H9 (cell line): ENCODE data around the gene MAGI1. TPM values are rescaled to one million over a fixed set of nuclear protein-coding genes. Genes with fewer than 3 reads are reported as not detected.

Source experiments
- DNase-seq: peaks from one replicate; pipeline ENCODE4 v3.0.0-alpha.2; 2017
- H2AFZ ChIP-seq: one replicate; pipeline ENCODE4 v1.6.1; 2013; ENCODE audit warnings: mild to moderate bottlenecking, low read length, control low read depth, moderate library complexity
- H2AK5ac ChIP-seq: 2 replicates; pipeline ENCODE4 v1.6.1; 2013; ENCODE audit warnings: low read length, control low read depth, mixed read lengths; ENCODE audit not compliant: insufficient read length
- H2BK120ac ChIP-seq: one replicate; pipeline ENCODE4 v1.6.1; 2013; ENCODE audit warnings: low read depth, mild to moderate bottlenecking, low read length, control low read depth, inconsistent platforms; ENCODE audit not compliant: poor library complexity, severe bottlenecking
- H2BK12ac ChIP-seq: 2 replicates; pipeline ENCODE4 v1.6.1; 2013; ENCODE audit warnings: low read length, control low read depth, mixed read lengths, low read depth; ENCODE audit not compliant: insufficient read length
- H2BK15ac ChIP-seq: 2 replicates; pipeline ENCODE4 v1.6.1; 2013; ENCODE audit warnings: low read depth, low read length, control low read depth
- H2BK20ac ChIP-seq: one replicate; pipeline ENCODE4 v1.6.1; 2013; ENCODE audit warnings: low read depth, mild to moderate bottlenecking, low read length, control low read depth, inconsistent platforms; ENCODE audit not compliant: poor library complexity, severe bottlenecking
- H2BK5ac ChIP-seq: 2 replicates; pipeline ENCODE4 v1.6.1; 2013; ENCODE audit warnings: low read length, control low read depth, mixed read lengths; ENCODE audit not compliant: insufficient read length
- H3K14ac ChIP-seq: 2 replicates; pipeline ENCODE4 v1.6.1; 2013; ENCODE audit warnings: low read length, control low read depth; ENCODE audit not compliant: insufficient read depth
- H3K18ac ChIP-seq: 2 replicates; pipeline ENCODE4 v1.6.1; 2013; ENCODE audit warnings: low read depth, mild to moderate bottlenecking, mixed read lengths, low read length, control low read depth; ENCODE audit not compliant: insufficient read length
- H3K23ac ChIP-seq: 2 replicates; pipeline ENCODE4 v1.6.1; 2013; ENCODE audit warnings: low read length, control low read depth, mixed read lengths, low read depth; ENCODE audit not compliant: insufficient read length
- H3K23me2 ChIP-seq: 2 replicates; pipeline ENCODE4 v1.6.1; 2013; ENCODE audit warnings: low read depth, mild to moderate bottlenecking, mixed read lengths, low read length, control low read depth; ENCODE audit not compliant: insufficient read length, poor library complexity, severe bottlenecking
- H3K27ac ChIP-seq: 2 replicates; pipeline ENCODE4 v1.5.1; 2013; ENCODE audit warnings: low read length, control low read depth, mixed read lengths, low read depth; ENCODE audit not compliant: insufficient read length
- H3K27me3 ChIP-seq: 2 replicates; pipeline ENCODE4 v1.6.1; 2013; ENCODE audit warnings: low read length, control low read depth, inconsistent platforms; ENCODE audit not compliant: insufficient read depth
- H3K4ac ChIP-seq: 2 replicates; pipeline ENCODE4 v1.6.1; 2013; ENCODE audit warnings: low read depth, mild to moderate bottlenecking, control low read depth, inconsistent platforms, low read length, moderate library complexity
- H3K4me1 ChIP-seq: 2 replicates; pipeline ENCODE4 v1.6.1; 2013; ENCODE audit warnings: low read length, control low read depth, inconsistent platforms; ENCODE audit not compliant: insufficient read depth
- H3K4me2 ChIP-seq: 2 replicates; pipeline ENCODE4 v1.6.1; 2013; ENCODE audit warnings: low read length, control low read depth, mixed read lengths; ENCODE audit not compliant: insufficient read length, insufficient read depth
- H3K56ac ChIP-seq: 2 replicates; pipeline ENCODE4 v1.6.1; 2013; ENCODE audit warnings: low read depth, mild to moderate bottlenecking, mixed read lengths, low read length, control low read depth; ENCODE audit not compliant: insufficient read length
- H3K79me1 ChIP-seq: 2 replicates; pipeline ENCODE4 v1.6.1; 2013; ENCODE audit warnings: low read depth, mild to moderate bottlenecking, moderate library complexity, low read length, control low read depth, inconsistent platforms; ENCODE audit not compliant: insufficient read depth, poor library complexity, severe bottlenecking
- H3K79me2 ChIP-seq: 2 replicates; pipeline ENCODE4 v1.6.1; 2013; ENCODE audit warnings: low read length, control low read depth, inconsistent platforms; ENCODE audit not compliant: insufficient read depth
- H3K9ac ChIP-seq: 2 replicates; pipeline ENCODE4 v1.6.1; 2013; ENCODE audit warnings: low read length, control low read depth, mixed read lengths; ENCODE audit not compliant: insufficient read length; ENCODE audit errors: extremely low read depth
- H3K9me3 ChIP-seq: one replicate; pipeline ENCODE4 v1.6.1; 2013; ENCODE audit warnings: low read depth, low read length, inconsistent platforms; ENCODE audit not compliant: control insufficient read depth
- H3T11ph ChIP-seq: one replicate; pipeline ENCODE4 v1.6.1; 2013; ENCODE audit warnings: mild to moderate bottlenecking, low read length, control low read depth, inconsistent platforms
- H4K20me1 ChIP-seq: one replicate; pipeline ENCODE4 v1.6.1; 2013; ENCODE audit not compliant: control insufficient read depth, insufficient read length, insufficient read depth
- H4K5ac ChIP-seq: 2 replicates; pipeline ENCODE4 v1.6.1; 2013; ENCODE audit warnings: low read depth, mild to moderate bottlenecking, mixed read lengths, low read length, control low read depth; ENCODE audit not compliant: insufficient read length
- H4K8ac ChIP-seq: replicated peaks from 2 replicates; pipeline ENCODE4 v1.6.1; 2013; ENCODE audit warnings: low read length, control low read depth, mixed read lengths, low read depth; ENCODE audit not compliant: insufficient read length
- H4K91ac ChIP-seq: 2 replicates; pipeline ENCODE4 v1.6.1; 2013; ENCODE audit warnings: low read depth, mild to moderate bottlenecking, moderate library complexity, mixed read lengths, low read length, control low read depth; ENCODE audit not compliant: insufficient read length
- H3K27ac Mint-ChIP-seq, 3 experiments: 2 replicates in 2 of 3; 3 replicates in 1 of 3; pipeline ENCODE4 v1.8.0; 2020 to 2021; ENCODE audit warnings: mixed read lengths in 3 of 3, mild to moderate bottlenecking in 1 of 3, moderate library complexity in 1 of 3
- H3K27me3 Mint-ChIP-seq: 2 replicates; pipeline ENCODE4 v1.8.0; 2021; ENCODE audit warnings: low read depth, mild to moderate bottlenecking, moderate library complexity, mixed read lengths
- H3K36me3 Mint-ChIP-seq, 3 experiments: 2 replicates in 2 of 3; 3 replicates in 1 of 3; pipeline ENCODE4 v1.8.0; 2020 to 2021; ENCODE audit warnings: low read depth in 3 of 3, mixed read lengths in 3 of 3; ENCODE audit not compliant: insufficient read depth in 1 of 3
- H3K4me1 Mint-ChIP-seq, 2 experiments: 2 replicates each; pipeline ENCODE4 v1.8.0; 2020; ENCODE audit warnings: mixed read lengths in 2 of 2
- H3K4me3 Mint-ChIP-seq, 2 experiments: 2 replicates in 1 of 2; 3 replicates in 1 of 2; pipeline ENCODE4 v1.8.0; 2020 to 2021; ENCODE audit warnings: mild to moderate bottlenecking in 2 of 2, mixed read lengths in 2 of 2, moderate library complexity in 1 of 2
- H3K9me3 Mint-ChIP-seq, 2 experiments: 2 replicates in 1 of 2; 3 replicates in 1 of 2; pipeline ENCODE4 v1.8.0; 2020; ENCODE audit warnings: mild to moderate bottlenecking in 2 of 2, mixed read lengths in 2 of 2, moderate library complexity in 1 of 2
- CTCF ChIP-seq: fragments of 200-600 bp; sonication (generic); conservative IDR thresholded peaks from 3 replicates; pipeline ENCODE4 v1.8.0; 2021; ENCODE audit warnings: antibody characterized with exemption, mild to moderate bottlenecking
- WGBS: extraction: QIAGEN DNeasy Blood & Tissue Kit; methylation state at CpG from one replicate; pipeline ENCODE4 v1.1.7; 2013; ENCODE audit warnings: missing lambda C conversion rate, low lambda C conversion rate, mixed read lengths; ENCODE audit not compliant: insufficient read length; ENCODE audit errors: extremely low coverage; 5-methylcytosine and 5-hydroxymethylcytosine counted together
- total RNA-seq: library from RNA; stranded (reverse); gene quantifications from 2 replicates; pipeline ENCODE4 v1.2.1, GENCODE V29; 2021

Gene MAGI1
- total RNA-seq, 1 experiment from 2014 or later = 65.7 TPM

- TF ChIP-seq CTCF = no peak
- no peaks in the 10 kb centered on the region for H3K23me2 ChIP-seq
- Mint-ChIP-seq H3K9me3 (no peaks in the 10 kb centered on the region), H3K4me1 (peaks cover 23 to 25% of the 10 kb centered on the region in 2 experiments), H3K4me3 (no peak overlapping the region), H3K36me3 (no peaks in the 10 kb centered on the region), H3K27me3 (no peaks in the 10 kb centered on the region), H3K27ac (no peak overlapping the region)
- H4K5ac ChIP-seq = no peak overlapping the region
- H3K18ac ChIP-seq = no peak overlapping the region
- H3K23ac ChIP-seq = no peak overlapping the region
- no peak overlapping the region for H4K8ac ChIP-seq
- DNase-seq = no peak
- H3K4ac ChIP-seq = no peak overlapping the region
- H4K91ac ChIP-seq = no peak overlapping the region
- H3K9ac ChIP-seq = no peak overlapping the region
- peaks cover 7% of the 10 kb centered on the region; the same call in 1 of the 2 replicates for H3K4me1 ChIP-seq
- no peak overlapping the region for H3K14ac ChIP-seq
- no peak overlapping the region for H3T11ph ChIP-seq
- no peak overlapping the region for H2BK20ac ChIP-seq
- WGBS = no CpG with 5 or more reads among the region's 4 CpGs
- no peak overlapping the region for H3K27ac ChIP-seq
- H3K79me2 ChIP-seq = no peaks in the 10 kb centered on the region
- H2BK120ac ChIP-seq = no peak overlapping the region
- H3K4me2 ChIP-seq = no peak overlapping the region
- H3K27me3 ChIP-seq = no peaks in the 10 kb centered on the region
- no peak overlapping the region for H2AFZ ChIP-seq
- H4K20me1 ChIP-seq = no peaks in the 10 kb centered on the region
- no peak overlapping the region for H2AK5ac ChIP-seq
- no peak overlapping the region for H2BK5ac ChIP-seq
- H2BK12ac ChIP-seq = no peak overlapping the region
- no peak overlapping the region for H3K56ac ChIP-seq
- H3K79me1 ChIP-seq = no peaks in the 10 kb centered on the region
- no peak overlapping the region for H2BK15ac ChIP-seq
- H3K9me3 ChIP-seq = no peaks in the 10 kb centered on the region
These were observed 421.5 kb downstream of the MAGI1 start for GRCh38 chr3:65617209-65617608.
